Measurements from ENCODE around the gene RASD1. TPM values are rescaled to one million over a fixed set of nuclear protein-coding genes. Genes with fewer than 3 reads are reported as not detected.

RASD1 gene
- total RNA-seq, 1 donor from 2014 or later, result 45.3 TPM

GRCh38 chr17:17528696-17529652 is 32.8 kb upstream of the RASD1 start:
- intact Hi-C loops (cut with DNase I), result no loop called here
- DNase-seq (ENCODE audit: missing footprints) (peak; percentile 43), ATAC-seq (peak; percentile 24)

GRCh38 chr17:17527956-17528500 is 31.8 kb upstream of the RASD1 start:
- no peak for ATAC-seq
- peak; percentile 42 for DNase-seq (ENCODE audit: missing footprints)
- intact Hi-C loops (cut with DNase I), result no loop called here

- ATAC-seq (peak; percentile 53), DNase-seq (ENCODE audit: missing footprints) (no peak)
- intact Hi-C loops (cut with DNase I), result no loop called here
Measured at GRCh38 chr17:17527534-17527933, 31.3 kb upstream of the RASD1 start.

- ATAC-seq (peak; percentile 79), DNase-seq (ENCODE audit: missing footprints) (peak; percentile 61)
- intact Hi-C loops (cut with DNase I), result loop anchor here (1.0 kb wide), 1 partner anchor 41 kb away; no protein-coding TSS in a partner anchor
Measured at GRCh38 chr17:17526369-17526768, 30.2 kb upstream of the RASD1 start.

- intact Hi-C loops (cut with DNase I), result loop anchor here (1.0 kb wide), 1 partner anchor 41 kb away; no protein-coding TSS in a partner anchor
Measured at GRCh38 chr17:17525956-17526355, 29.8 kb upstream of the RASD1 start.

GRCh38 chr17:17525311-17525710 is 29.1 kb upstream of the RASD1 start:
- no peak for ATAC-seq
- intact Hi-C loops (cut with DNase I), result no loop called here
- DNase-seq (ENCODE audit: missing footprints), result peak; percentile 66

More at GRCh38 chr17:17525956-17526355, 29.8 kb upstream of the RASD1 start:
- ATAC-seq (no peak), DNase-seq (ENCODE audit: missing footprints) (peak; percentile 11)

GRCh38 chr17:17523731-17524490 is 27.7 kb upstream of the RASD1 start:
- ATAC-seq (no peak), DNase-seq (ENCODE audit: missing footprints) (peak; percentile 11)
- intact Hi-C loops (cut with DNase I), result no loop called here

- intact Hi-C loops (cut with DNase I), result no loop called here
- DNase-seq (ENCODE audit: missing footprints) (peak; percentile 59), ATAC-seq (no peak)
Measured at GRCh38 chr17:17523001-17523730, 27.0 kb upstream of the RASD1 start.

GRCh38 chr17:17520599-17521232 is 24.5 kb upstream of the RASD1 start:
- DNase-seq (ENCODE audit: missing footprints) (peak; percentile 43), ATAC-seq (no peak)
- intact Hi-C loops (cut with DNase I), result no loop called here

- DNase-seq (ENCODE audit: missing footprints), result peak; percentile 33
- intact Hi-C loops (cut with DNase I), result no loop called here
Measured at GRCh38 chr17:17519886-17520285, 23.7 kb upstream of the RASD1 start.

GRCh38 chr17:17518951-17519350 is 22.8 kb upstream of the RASD1 start:
- DNase-seq (ENCODE audit: missing footprints) (peak; percentile 49), ATAC-seq (no peak)
- intact Hi-C loops (cut with DNase I), result no loop called here

More at GRCh38 chr17:17519886-17520285, 23.7 kb upstream of the RASD1 start:
- no peak for ATAC-seq

GRCh38 chr17:17518014-17518413 is 21.8 kb upstream of the RASD1 start:
- intact Hi-C loops (cut with DNase I), result no loop called here
- no peak for ATAC-seq
- no peak for DNase-seq (ENCODE audit: missing footprints)

- ATAC-seq, result no peak
- intact Hi-C loops (cut with DNase I), result no loop called here
- DNase-seq (ENCODE audit: missing footprints), result peak; percentile 26
Measured at GRCh38 chr17:17516941-17517720, 20.9 kb upstream of the RASD1 start.

- intact Hi-C loops (cut with DNase I), result no loop called here
- peak; percentile 40 for DNase-seq (ENCODE audit: missing footprints)
- no peak for ATAC-seq
Measured at GRCh38 chr17:17515934-17516930, 20.0 kb upstream of the RASD1 start.

GRCh38 chr17:17514993-17515933 is 19.1 kb upstream of the RASD1 start:
- ATAC-seq, result no peak
- intact Hi-C loops (cut with DNase I), result no loop called here
- peak; percentile 61 for DNase-seq (ENCODE audit: missing footprints)

Data from Right ventricle myocardium inferior (tissue), 1 donor.